IMR-90 (cell line): ENCODE measurements around the gene OR5H14. TPM values are rescaled to one million over a fixed set of nuclear protein-coding genes. Genes with fewer than 3 reads are reported as not detected.

Experiments used
- ATAC-seq: fragments of 200-7000 bp; cut with Tn5 transposase; 2 replicates; pipeline ENCODE4 v1.9.1; 2020; ENCODE audit warnings: low read depth, mild to moderate bottlenecking, moderate library complexity
- BruUV-seq: library from RNA; stranded (reverse); fragments of 400-500 nt; replicated peaks from 2 replicates; lab custom pipeline; 2021; lab: Mats Ljungman, UMichigan
- CTCF ChIA-PET: fragments of 300-600 bp; formaldehyde crosslinking; extraction: SDS; loops from one replicate; lab custom pipeline; 2021; ENCODE audit warnings: antibody characterized with exemption; lab: Yijun Ruan, JAX
- POLR2A ChIA-PET: fragments of 300-600 bp; sonication (Branson Sonifier 250); formaldehyde crosslinking; loops from one replicate; lab custom pipeline; 2022; ENCODE audit warnings: antibody characterized with exemption; ENCODE audit not compliant: unreplicated experiment; lab: Charles Lee
- DNase-seq: peaks from one replicate; pipeline ENCODE4 v3.0.0; 2013
- H2AFZ ChIP-seq: replicated peaks from 2 replicates; pipeline ENCODE3; 2013; ENCODE audit warnings: low read length, mild to moderate bottlenecking; ENCODE audit not compliant: poor library complexity
- H2AK5ac ChIP-seq: 2 replicates; pipeline ENCODE4 v1.6.1; 2013; ENCODE audit warnings: low read depth, low read length, inconsistent platforms
- H2AK9ac ChIP-seq: replicated peaks from 2 replicates; pipeline ENCODE3; 2013; ENCODE audit warnings: mild to moderate bottlenecking, low read depth, low read length, moderate library complexity; ENCODE audit not compliant: poor library complexity
- H2BK120ac ChIP-seq: 2 replicates; pipeline ENCODE4 v1.6.1; 2013; ENCODE audit warnings: low read depth, low read length, inconsistent platforms
- H2BK15ac ChIP-seq: 3 replicates; pipeline ENCODE4 v1.6.1; 2013; ENCODE audit warnings: low read depth, low read length, inconsistent platforms
- H2BK20ac ChIP-seq: 2 replicates; pipeline ENCODE4 v1.6.1; 2013; ENCODE audit warnings: low read depth, mild to moderate bottlenecking, inconsistent platforms, low read length, moderate library complexity
- H2BK5ac ChIP-seq: 2 replicates; pipeline ENCODE4 v1.6.1; 2013; ENCODE audit warnings: mild to moderate bottlenecking, low read depth, low read length, inconsistent platforms; ENCODE audit not compliant: poor library complexity, severe bottlenecking
- H3K14ac ChIP-seq: replicated peaks from 2 replicates; pipeline ENCODE4 v1.6.1; 2013; ENCODE audit warnings: low read depth, low read length, inconsistent platforms
- H3K18ac ChIP-seq: 2 replicates; pipeline ENCODE4 v1.6.1; 2013; ENCODE audit warnings: low read depth, low read length, control low read depth
- H3K23ac ChIP-seq: 2 replicates; pipeline ENCODE4 v1.6.1; 2013; ENCODE audit warnings: low read depth, low read length, inconsistent platforms
- H3K27ac ChIP-seq: 2 replicates; pipeline ENCODE4 v1.5.1; 2013; ENCODE audit warnings: mild to moderate bottlenecking, control low read depth, low read length; ENCODE audit not compliant: insufficient read depth
- H3K27me3 ChIP-seq: 2 replicates; pipeline ENCODE4 v1.6.1; 2013; ENCODE audit warnings: low read length; ENCODE audit not compliant: control insufficient read depth, insufficient read depth
- H3K36me3 ChIP-seq: 2 replicates; pipeline ENCODE4 v1.6.1; 2013; ENCODE audit warnings: low read length, mixed read lengths; ENCODE audit not compliant: control insufficient read depth, insufficient read depth
- H3K4ac ChIP-seq: 2 replicates; pipeline ENCODE4 v1.6.1; 2013; ENCODE audit warnings: low read depth, low read length, inconsistent platforms
- H3K4me1 ChIP-seq: 2 replicates; pipeline ENCODE4 v1.6.1; 2013; ENCODE audit warnings: low read length, mixed read lengths; ENCODE audit not compliant: control insufficient read depth, insufficient read depth
- H3K4me2 ChIP-seq: 2 replicates; pipeline ENCODE4 v1.6.1; 2013; ENCODE audit warnings: low read depth, mild to moderate bottlenecking, control low read depth, low read length, moderate library complexity
- H3K4me3 ChIP-seq: 2 replicates; pipeline ENCODE4 v1.5.1; 2013; ENCODE audit warnings: low read depth, mild to moderate bottlenecking, control low read depth, low read length, moderate library complexity; ENCODE audit not compliant: insufficient read depth
- H3K56ac ChIP-seq: 2 replicates; pipeline ENCODE4 v1.6.1; 2013; ENCODE audit warnings: low read length, inconsistent platforms; ENCODE audit not compliant: insufficient read depth; ENCODE audit errors: extremely low read depth
- H3K79me1 ChIP-seq, 2 experiments: 2 replicates each; pipeline ENCODE4 v1.6.1; 2013; ENCODE audit warnings: low read length in 2 of 2, inconsistent platforms in 1 of 2, low read depth in 1 of 2
- H3K9ac ChIP-seq: 2 replicates; pipeline ENCODE4 v1.6.1; 2013; ENCODE audit warnings: low read depth, low read length, control low read depth
- H3K9me1 ChIP-seq: 2 replicates; pipeline ENCODE4 v1.6.1; 2013; ENCODE audit warnings: low read length, inconsistent platforms; ENCODE audit not compliant: insufficient read depth
- H3K9me3 ChIP-seq: 2 replicates; pipeline ENCODE4 v1.6.1; 2013; ENCODE audit warnings: low read length; ENCODE audit not compliant: control insufficient read depth, insufficient read depth
- H4K20me1 ChIP-seq: 2 replicates; pipeline ENCODE4 v1.6.1; 2013; ENCODE audit warnings: low read length, inconsistent platforms; ENCODE audit not compliant: insufficient read depth
- H4K5ac ChIP-seq: 2 replicates; pipeline ENCODE4 v1.6.1; 2013; ENCODE audit warnings: mild to moderate bottlenecking, low read depth, low read length, control low read depth
- H4K8ac ChIP-seq, 2 experiments: 2 replicates each; pipeline ENCODE4 v1.6.1; 2013; ENCODE audit warnings: low read depth in 2 of 2, low read length in 2 of 2, control low read depth in 1 of 2, inconsistent platforms in 1 of 2
- H4K91ac ChIP-seq: 2 replicates; pipeline ENCODE4 v1.6.1; 2013; ENCODE audit warnings: low read depth, low read length, inconsistent platforms; ENCODE audit not compliant: insufficient read depth
- BHLHE40 ChIP-seq: fragments of 150-350 bp; IDR thresholded peaks from 2 replicates; pipeline ENCODE4 v1.6.1; 2016; ENCODE audit warnings: mild to moderate bottlenecking, low read depth, low read length
- CEBPB ChIP-seq: IDR thresholded peaks from 2 replicates; pipeline ENCODE4 v1.6.1; 2012; ENCODE audit warnings: low read depth, low read length, improper control_type of control experiment
- CHD1 ChIP-seq: IDR thresholded peaks from 2 replicates; pipeline ENCODE4 v1.6.1; 2012; ENCODE audit warnings: low read depth, low read length, improper control_type of control experiment
- CTCF ChIP-seq: conservative IDR thresholded peaks from 2 replicates; pipeline ENCODE4 v1.5.1; 2012; ENCODE audit warnings: mild to moderate bottlenecking, low read depth, low read length, improper control_type of control experiment
- FOS ChIP-seq: fragments of 150-350 bp; IDR thresholded peaks from 2 replicates; pipeline ENCODE4 v1.6.1; 2016; ENCODE audit warnings: low read depth, low read length
- MAFK ChIP-seq: IDR thresholded peaks from 2 replicates; pipeline ENCODE4 v1.6.1; 2012; ENCODE audit warnings: low read depth, low read length, improper control_type of control experiment
- MAZ ChIP-seq: IDR thresholded peaks from 2 replicates; pipeline ENCODE4 v1.6.1; 2012; ENCODE audit warnings: low read depth, mild to moderate bottlenecking, low read length, improper control_type of control experiment, moderate library complexity, borderline replicate concordance
- MXI1 ChIP-seq: IDR thresholded peaks from 2 replicates; pipeline ENCODE4 v1.6.1; 2012; ENCODE audit warnings: low read depth, mild to moderate bottlenecking, low read length, moderate library complexity, borderline replicate concordance
- NFE2L2 ChIP-seq: fragments of 150-350 bp; IDR thresholded peaks from 2 replicates; pipeline ENCODE4 v1.6.1; 2016; ENCODE audit warnings: low read depth, mild to moderate bottlenecking, low read length
- POLR2A ChIP-seq: IDR thresholded peaks from 2 replicates; pipeline ENCODE4 v1.6.1; 2012; ENCODE audit warnings: mild to moderate bottlenecking, low read depth, low read length
- RAD21 ChIP-seq: IDR thresholded peaks from 2 replicates; pipeline ENCODE4 v1.6.1; 2012; ENCODE audit warnings: low read length, improper control_type of control experiment
- RCOR1 ChIP-seq: IDR thresholded peaks from 2 replicates; pipeline ENCODE4 v1.6.1; 2012; ENCODE audit warnings: mild to moderate bottlenecking, low read length, improper control_type of control experiment; ENCODE audit not compliant: insufficient replicate concordance
- RFX5 ChIP-seq: IDR thresholded peaks from 2 replicates; pipeline ENCODE4 v1.8.0; 2012; ENCODE audit warnings: low read depth, mild to moderate bottlenecking, low read length, moderate library complexity
- SMC3 ChIP-seq: fragments of 150-350 bp; IDR thresholded peaks from 2 replicates; pipeline ENCODE4 v1.6.1; 2016; ENCODE audit warnings: low read depth, mild to moderate bottlenecking, antibody characterized with exemption, low read length, moderate library complexity
- USF2 ChIP-seq: fragments of 150-350 bp; IDR thresholded peaks from 2 replicates; pipeline ENCODE4 v1.6.1; 2017; ENCODE audit warnings: mild to moderate bottlenecking, antibody characterized with exemption, low read length, low read depth
- WGBS, 2 experiments: methylation state at CpG; one replicate each; pipeline versions ENCODE4 v1.1.5 to v1.1.7; 2013; ENCODE audit warnings: missing lambda C conversion rate in 2 of 2; ENCODE audit not compliant: insufficient read length in 1 of 2; ENCODE audit errors: extremely low coverage in 2 of 2; 5-methylcytosine and 5-hydroxymethylcytosine counted together
- dilution Hi-C: fragments of 300-500 bp; cut with HindIII; formaldehyde crosslinking; loops from one replicate; pipeline ENCODE4 v1.14.3; 2018; ENCODE audit warnings: low sequenced_read_pairs; ENCODE audit not compliant: unreplicated experiment
- in situ Hi-C: fragments of 300-500 bp; cut with MboI; formaldehyde crosslinking; loops from 3 replicates; pipeline ENCODE4 v1.14.3; 2019; ENCODE audit warnings: low sequenced_read_pairs, inconsistent platforms, mixed read lengths
- intact Hi-C: fragments of 100-400 bp; cut with micrococcal nuclease; formaldehyde crosslinking; loops from 2 replicates; pipeline ENCODE4 v1.10.0; 2022
- polyA plus RNA-seq, 3 experiments: library from polyadenylated mRNA; depleted of rRNA; stranded (reverse); fragments of >200 nt; gene quantifications; 2 replicates each; pipeline ENCODE4 v1.2.3, GENCODE V29; 2012; ENCODE audit warnings: low replicate concordance in 1 of 3
- total RNA-seq: library from RNA; depleted of rRNA; stranded (reverse); fragments of >200 nt; gene quantifications from 2 replicates; pipeline ENCODE4 v1.2.3, GENCODE V29; 2012
- TF ChIP-seq, protein P1 (sequence below): fragments of 150-350 bp; IDR thresholded peaks from 2 replicates; pipeline ENCODE4 v1.6.1; 2016; ENCODE audit warnings: low read depth, mild to moderate bottlenecking, low read length, moderate library complexity, borderline replicate concordance

OR5H14 gene
- total and polyA plus RNA-seq, 2 of the 4 experiments (the other 2 are of a cell fraction) = not detected

- Histone ChIP-seq H3K56ac (no peak overlapping the region), H3K4me3 (no peak overlapping the region), H3K23ac (no peak overlapping the region), H3K79me1 (no peaks in the 10 kb centered on the region), H3K9me1 (no peaks in the 10 kb centered on the region), H2BK20ac (no peak overlapping the region), H2AK5ac (no peak overlapping the region), H4K5ac (no peak overlapping the region), H3K4me1 (no peaks in the 10 kb centered on the region), H3K4me2 (no peak overlapping the region), H3K4ac (no peak overlapping the region), H3K9me3 (no peaks in the 10 kb centered on the region), H2BK5ac (no peak overlapping the region), H2AFZ (no peak overlapping the region), H2AK9ac (no peak overlapping the region), H2BK120ac (no peak overlapping the region), H3K36me3 (no peaks in the 10 kb centered on the region), H3K18ac (no peak overlapping the region), H3K27ac (no peak overlapping the region), H3K14ac (no peak overlapping the region), H4K20me1 (no peaks in the 10 kb centered on the region), H4K8ac (no peak overlapping the region), H4K91ac (no peak overlapping the region), H3K27me3 (no peaks in the 10 kb centered on the region), H2BK15ac (no peak overlapping the region), H3K9ac (no peak overlapping the region)
- POLR2A ChIA-PET = no interaction called here
- ATAC-seq (no peak), DNase-seq (no peak)
- BruUV-seq = no TSS peak
- intact Hi-C loops = no loop called here
- WGBS, 2 experiments = no CpG with 5 or more reads among the region's 1 CpG
- TF ChIP-seq MAZ (no peak), CTCF (no peak), POLR2A (no peak), RCOR1 (no peak), FOS (no peak), MXI1 (no peak), SMC3 (no peak), NFE2L2 (no peak), RAD21 (no peak), USF2 (no peak), BHLHE40 (no peak), RFX5 (no peak), MAFK (no peak), CHD1 (no peak), CEBPB (no peak)
- TF ChIP-seq, protein P1, sequence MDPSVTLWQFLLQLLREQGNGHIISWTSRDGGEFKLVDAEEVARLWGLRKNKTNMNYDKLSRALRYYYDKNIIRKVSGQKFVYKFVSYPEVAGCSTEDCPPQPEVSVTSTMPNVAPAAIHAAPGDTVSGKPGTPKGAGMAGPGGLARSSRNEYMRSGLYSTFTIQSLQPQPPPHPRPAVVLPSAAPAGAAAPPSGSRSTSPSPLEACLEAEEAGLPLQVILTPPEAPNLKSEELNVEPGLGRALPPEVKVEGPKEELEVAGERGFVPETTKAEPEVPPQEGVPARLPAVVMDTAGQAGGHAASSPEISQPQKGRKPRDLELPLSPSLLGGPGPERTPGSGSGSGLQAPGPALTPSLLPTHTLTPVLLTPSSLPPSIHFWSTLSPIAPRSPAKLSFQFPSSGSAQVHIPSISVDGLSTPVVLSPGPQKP = no peak
- CTCF ChIA-PET = no interaction called here
- dilution Hi-C loops = no loop called here
- in situ Hi-C loops = no loop called here
These were observed 51.7 kb downstream of the OR5H14 start for GRCh38 chr3:98199020-98199419.
